ENCODE data around the gene ZIC3. TPM values are rescaled to one million over a fixed set of nuclear protein-coding genes. Genes with fewer than 3 reads are reported as not detected.

ZIC3 gene
- total and polyA plus RNA-seq, 2 experiments from 2014 or later: 30.8 to 84.4 TPM

DNA sequence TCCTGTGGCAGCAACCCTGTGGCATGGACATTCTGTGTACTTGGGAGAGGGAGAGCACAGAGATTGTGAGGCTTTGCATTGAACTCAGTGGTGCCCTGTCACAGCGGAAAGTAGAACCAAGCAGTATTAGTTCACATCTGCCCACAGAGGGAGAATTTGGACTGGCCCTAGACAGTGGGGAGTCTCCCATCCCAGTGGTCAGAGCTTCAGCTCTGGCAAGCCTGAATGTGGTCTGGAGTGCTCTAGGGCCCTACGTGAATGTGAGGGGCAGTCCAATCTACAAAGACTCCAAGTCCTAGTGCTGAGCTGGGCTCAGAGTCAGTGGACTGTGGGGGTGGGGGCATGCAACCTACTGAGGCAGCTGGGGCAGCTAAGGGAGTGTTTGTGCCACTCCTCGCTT is 34.8 kb downstream of the ZIC3 start:
- Mint-ChIP-seq H3K27ac (no peak overlapping the region), H3K4me3 (no peak overlapping the region), H3K4me1 (no peaks in the 10 kb centered on the region), H3K27me3 (ENCODE audit: insufficient read depth, low read depth, poor library complexity) (no peaks in the 10 kb centered on the region), H3K36me3 (ENCODE audit: low read depth) (no peaks in the 10 kb centered on the region; the same call in 2 of the 3 replicates), H3K9me3 (0 out of 3 replicates have a peak, but pooled peaks cover 3% of the 10 kb centered on the region)
- ATAC-seq (no peak), DNase-seq (ENCODE audit: low spot score) (no peak)
- no peak for TF ChIP-seq JUNB (IDR thresholded peaks at IDR 0.05; ENCODE audit: unreplicated experiment)
- TF ChIP-seq, protein P1, sequence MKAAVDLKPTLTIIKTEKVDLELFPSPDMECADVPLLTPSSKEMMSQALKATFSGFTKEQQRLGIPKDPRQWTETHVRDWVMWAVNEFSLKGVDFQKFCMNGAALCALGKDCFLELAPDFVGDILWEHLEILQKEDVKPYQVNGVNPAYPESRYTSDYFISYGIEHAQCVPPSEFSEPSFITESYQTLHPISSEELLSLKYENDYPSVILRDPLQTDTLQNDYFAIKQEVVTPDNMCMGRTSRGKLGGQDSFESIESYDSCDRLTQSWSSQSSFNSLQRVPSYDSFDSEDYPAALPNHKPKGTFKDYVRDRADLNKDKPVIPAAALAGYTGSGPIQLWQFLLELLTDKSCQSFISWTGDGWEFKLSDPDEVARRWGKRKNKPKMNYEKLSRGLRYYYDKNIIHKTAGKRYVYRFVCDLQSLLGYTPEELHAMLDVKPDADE (IDR thresholded peaks at IDR 0.05): no peak
- TF ChIP-seq STAT1 (IDR thresholded peaks at IDR 0.05; ENCODE audit: unreplicated experiment): no peak
- TF ChIP-seq, protein P2, sequence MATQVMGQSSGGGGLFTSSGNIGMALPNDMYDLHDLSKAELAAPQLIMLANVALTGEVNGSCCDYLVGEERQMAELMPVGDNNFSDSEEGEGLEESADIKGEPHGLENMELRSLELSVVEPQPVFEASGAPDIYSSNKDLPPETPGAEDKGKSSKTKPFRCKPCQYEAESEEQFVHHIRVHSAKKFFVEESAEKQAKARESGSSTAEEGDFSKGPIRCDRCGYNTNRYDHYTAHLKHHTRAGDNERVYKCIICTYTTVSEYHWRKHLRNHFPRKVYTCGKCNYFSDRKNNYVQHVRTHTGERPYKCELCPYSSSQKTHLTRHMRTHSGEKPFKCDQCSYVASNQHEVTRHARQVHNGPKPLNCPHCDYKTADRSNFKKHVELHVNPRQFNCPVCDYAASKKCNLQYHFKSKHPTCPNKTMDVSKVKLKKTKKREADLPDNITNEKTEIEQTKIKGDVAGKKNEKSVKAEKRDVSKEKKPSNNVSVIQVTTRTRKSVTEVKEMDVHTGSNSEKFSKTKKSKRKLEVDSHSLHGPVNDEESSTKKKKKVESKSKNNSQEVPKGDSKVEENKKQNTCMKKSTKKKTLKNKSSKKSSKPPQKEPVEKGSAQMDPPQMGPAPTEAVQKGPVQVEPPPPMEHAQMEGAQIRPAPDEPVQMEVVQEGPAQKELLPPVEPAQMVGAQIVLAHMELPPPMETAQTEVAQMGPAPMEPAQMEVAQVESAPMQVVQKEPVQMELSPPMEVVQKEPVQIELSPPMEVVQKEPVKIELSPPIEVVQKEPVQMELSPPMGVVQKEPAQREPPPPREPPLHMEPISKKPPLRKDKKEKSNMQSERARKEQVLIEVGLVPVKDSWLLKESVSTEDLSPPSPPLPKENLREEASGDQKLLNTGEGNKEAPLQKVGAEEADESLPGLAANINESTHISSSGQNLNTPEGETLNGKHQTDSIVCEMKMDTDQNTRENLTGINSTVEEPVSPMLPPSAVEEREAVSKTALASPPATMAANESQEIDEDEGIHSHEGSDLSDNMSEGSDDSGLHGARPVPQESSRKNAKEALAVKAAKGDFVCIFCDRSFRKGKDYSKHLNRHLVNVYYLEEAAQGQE (IDR thresholded peaks at IDR 0.05; ENCODE audit: unreplicated experiment): no peak
- TF ChIP-seq EZH2 (IDR thresholded peaks at IDR 0.05; ENCODE audit: low read depth, unreplicated experiment): no peak
- TF ChIP-seq NANOG (IDR thresholded peaks at IDR 0.05; ENCODE audit: borderline replicate concordance): no peak
- no peak for TF ChIP-seq CREB1 (CRISPR knock-in tag; IDR thresholded peaks at IDR 0.05; ENCODE audit: low read depth)
- TF ChIP-seq, protein P3, sequence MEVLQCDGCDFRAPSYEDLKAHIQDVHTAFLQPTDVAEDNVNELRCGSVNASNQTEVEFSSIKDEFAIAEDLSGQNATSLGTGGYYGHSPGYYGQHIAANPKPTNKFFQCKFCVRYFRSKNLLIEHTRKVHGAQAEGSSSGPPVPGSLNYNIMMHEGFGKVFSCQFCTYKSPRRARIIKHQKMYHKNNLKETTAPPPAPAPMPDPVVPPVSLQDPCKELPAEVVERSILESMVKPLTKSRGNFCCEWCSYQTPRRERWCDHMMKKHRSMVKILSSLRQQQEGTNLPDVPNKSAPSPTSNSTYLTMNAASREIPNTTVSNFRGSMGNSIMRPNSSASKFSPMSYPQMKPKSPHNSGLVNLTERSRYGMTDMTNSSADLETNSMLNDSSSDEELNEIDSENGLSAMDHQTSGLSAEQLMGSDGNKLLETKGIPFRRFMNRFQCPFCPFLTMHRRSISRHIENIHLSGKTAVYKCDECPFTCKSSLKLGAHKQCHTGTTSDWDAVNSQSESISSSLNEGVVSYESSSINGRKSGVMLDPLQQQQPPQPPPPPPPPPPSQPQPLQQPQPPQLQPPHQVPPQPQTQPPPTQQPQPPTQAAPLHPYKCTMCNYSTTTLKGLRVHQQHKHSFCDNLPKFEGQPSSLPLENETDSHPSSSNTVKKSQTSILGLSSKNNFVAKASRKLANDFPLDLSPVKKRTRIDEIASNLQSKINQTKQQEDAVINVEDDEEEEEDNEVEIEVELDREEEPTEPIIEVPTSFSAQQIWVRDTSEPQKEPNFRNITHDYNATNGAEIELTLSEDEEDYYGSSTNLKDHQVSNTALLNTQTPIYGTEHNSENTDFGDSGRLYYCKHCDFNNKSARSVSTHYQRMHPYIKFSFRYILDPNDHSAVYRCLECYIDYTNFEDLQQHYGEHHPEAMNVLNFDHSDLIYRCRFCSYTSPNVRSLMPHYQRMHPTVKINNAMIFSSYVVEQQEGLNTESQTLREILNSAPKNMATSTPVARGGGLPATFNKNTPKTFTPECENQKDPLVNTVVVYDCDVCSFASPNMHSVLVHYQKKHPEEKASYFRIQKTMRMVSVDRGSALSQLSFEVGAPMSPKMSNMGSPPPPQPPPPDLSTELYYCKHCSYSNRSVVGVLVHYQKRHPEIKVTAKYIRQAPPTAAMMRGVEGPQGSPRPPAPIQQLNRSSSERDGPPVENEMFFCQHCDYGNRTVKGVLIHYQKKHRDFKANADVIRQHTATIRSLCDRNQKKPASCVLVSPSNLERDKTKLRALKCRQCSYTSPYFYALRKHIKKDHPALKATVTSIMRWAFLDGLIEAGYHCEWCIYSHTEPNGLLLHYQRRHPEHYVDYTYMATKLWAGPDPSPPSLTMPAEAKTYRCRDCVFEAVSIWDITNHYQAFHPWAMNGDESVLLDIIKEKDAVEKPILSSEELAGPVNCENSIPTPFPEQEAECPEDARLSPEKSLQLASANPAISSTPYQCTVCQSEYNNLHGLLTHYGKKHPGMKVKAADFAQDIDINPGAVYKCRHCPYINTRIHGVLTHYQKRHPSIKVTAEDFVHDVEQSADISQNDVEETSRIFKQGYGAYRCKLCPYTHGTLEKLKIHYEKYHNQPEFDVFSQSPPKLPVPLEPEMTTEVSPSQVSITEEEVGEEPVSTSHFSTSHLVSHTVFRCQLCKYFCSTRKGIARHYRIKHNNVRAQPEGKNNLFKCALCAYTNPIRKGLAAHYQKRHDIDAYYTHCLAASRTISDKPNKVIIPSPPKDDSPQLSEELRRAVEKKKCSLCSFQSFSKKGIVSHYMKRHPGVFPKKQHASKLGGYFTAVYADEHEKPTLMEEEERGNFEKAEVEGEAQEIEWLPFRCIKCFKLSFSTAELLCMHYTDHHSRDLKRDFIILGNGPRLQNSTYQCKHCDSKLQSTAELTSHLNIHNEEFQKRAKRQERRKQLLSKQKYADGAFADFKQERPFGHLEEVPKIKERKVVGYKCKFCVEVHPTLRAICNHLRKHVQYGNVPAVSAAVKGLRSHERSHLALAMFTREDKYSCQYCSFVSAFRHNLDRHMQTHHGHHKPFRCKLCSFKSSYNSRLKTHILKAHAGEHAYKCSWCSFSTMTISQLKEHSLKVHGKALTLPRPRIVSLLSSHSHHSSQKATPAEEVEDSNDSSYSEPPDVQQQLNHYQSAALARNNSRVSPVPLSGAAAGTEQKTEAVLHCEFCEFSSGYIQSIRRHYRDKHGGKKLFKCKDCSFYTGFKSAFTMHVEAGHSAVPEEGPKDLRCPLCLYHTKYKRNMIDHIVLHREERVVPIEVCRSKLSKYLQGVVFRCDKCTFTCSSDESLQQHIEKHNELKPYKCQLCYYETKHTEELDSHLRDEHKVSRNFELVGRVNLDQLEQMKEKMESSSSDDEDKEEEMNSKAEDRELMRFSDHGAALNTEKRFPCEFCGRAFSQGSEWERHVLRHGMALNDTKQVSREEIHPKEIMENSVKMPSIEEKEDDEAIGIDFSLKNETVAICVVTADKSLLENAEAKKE (CRISPR knock-in tag; IDR thresholded peaks at IDR 0.05): no peak
- TF ChIP-seq, protein P4, sequence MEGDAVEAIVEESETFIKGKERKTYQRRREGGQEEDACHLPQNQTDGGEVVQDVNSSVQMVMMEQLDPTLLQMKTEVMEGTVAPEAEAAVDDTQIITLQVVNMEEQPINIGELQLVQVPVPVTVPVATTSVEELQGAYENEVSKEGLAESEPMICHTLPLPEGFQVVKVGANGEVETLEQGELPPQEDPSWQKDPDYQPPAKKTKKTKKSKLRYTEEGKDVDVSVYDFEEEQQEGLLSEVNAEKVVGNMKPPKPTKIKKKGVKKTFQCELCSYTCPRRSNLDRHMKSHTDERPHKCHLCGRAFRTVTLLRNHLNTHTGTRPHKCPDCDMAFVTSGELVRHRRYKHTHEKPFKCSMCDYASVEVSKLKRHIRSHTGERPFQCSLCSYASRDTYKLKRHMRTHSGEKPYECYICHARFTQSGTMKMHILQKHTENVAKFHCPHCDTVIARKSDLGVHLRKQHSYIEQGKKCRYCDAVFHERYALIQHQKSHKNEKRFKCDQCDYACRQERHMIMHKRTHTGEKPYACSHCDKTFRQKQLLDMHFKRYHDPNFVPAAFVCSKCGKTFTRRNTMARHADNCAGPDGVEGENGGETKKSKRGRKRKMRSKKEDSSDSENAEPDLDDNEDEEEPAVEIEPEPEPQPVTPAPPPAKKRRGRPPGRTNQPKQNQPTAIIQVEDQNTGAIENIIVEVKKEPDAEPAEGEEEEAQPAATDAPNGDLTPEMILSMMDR (conservative IDR thresholded peaks at IDR 0.05; ENCODE audit: low read depth in 2 of 2): no peak
- no peak for TF ChIP-seq EZH2phosphoT487 (IDR thresholded peaks at IDR 0.05; ENCODE audit: unreplicated experiment)
- no peak for TF ChIP-seq ZNF331 (CRISPR knock-in tag; IDR thresholded peaks at IDR 0.05; ENCODE audit: low read depth)
- TF ChIP-seq ZNF114 (CRISPR knock-in tag; IDR thresholded peaks at IDR 0.05): no peak
- TF ChIP-seq POLR2AphosphoS5 (IDR thresholded peaks at IDR 0.05; ENCODE audit: low read depth): no peak
- H3K27me3 ChIP-seq (ENCODE audit: insufficient read depth): no peaks in the 10 kb centered on the region
- H3K4me3 ChIP-seq: no peak overlapping the region
- H3F3A ChIP-seq (replicated peaks; ENCODE audit: low read depth): no peaks in the 10 kb centered on the region
- no peaks in the 10 kb centered on the region; the same call in 1 of the 2 replicates for H3K9me2 ChIP-seq (ENCODE audit: insufficient read depth)
- no peak overlapping the region for H2AFZ ChIP-seq
- H3K27ac ChIP-seq (ENCODE audit: low read depth): no peak overlapping the region
- no peaks in the 10 kb centered on the region for H3K36me3 ChIP-seq (ENCODE audit: insufficient read depth)
- no peaks in the 10 kb centered on the region for H3K79me2 ChIP-seq (replicated peaks; ENCODE audit: insufficient read depth)
- no peaks in the 10 kb centered on the region for H3K4me1 ChIP-seq (ENCODE audit: insufficient read depth)
- H4K20me1 ChIP-seq (replicated peaks; ENCODE audit: insufficient read depth): no peaks in the 10 kb centered on the region
- no peak overlapping the region for H3K4me2 ChIP-seq
